K562 (cell line): ENCODE data around the gene DSCAM. TPM values are rescaled to one million over a fixed set of nuclear protein-coding genes. Genes with fewer than 3 reads are reported as not detected.
A peak's percentile ranks its signal among the peaks of the same experiment; 100 is the strongest.

Source experiments
- CREB5 ChIP-seq: fragments of 250-450 bp; sonication (Bioruptor Pico); IDR thresholded peaks from 2 replicates; pipeline ENCODE4 v1.5.0; 2020; ENCODE audit warnings: mild to moderate bottlenecking
- NR1H2 ChIP-seq: sonication (generic); formaldehyde crosslinking; IDR thresholded peaks from 2 replicates; pipeline ENCODE4 v1.4.0; 2020; ENCODE audit warnings: mild to moderate bottlenecking, missing genetic modification reagents
- PHB2 ChIP-seq: fragments of 450-650 bp; IDR thresholded peaks from 2 replicates; pipeline ENCODE4 v1.6.1; 2017; ENCODE audit warnings: low read depth
- PHF20 ChIP-seq: fragments of 450-650 bp; IDR thresholded peaks from 2 replicates; pipeline ENCODE4 v1.6.1; 2018; ENCODE audit not compliant: partially characterized antibody
- PURB ChIP-seq: sonication (generic); formaldehyde crosslinking; IDR thresholded peaks from 2 replicates; pipeline ENCODE4 v1.9.0; 2021; ENCODE audit warnings: low read depth, mild to moderate bottlenecking, missing genetic modification reagents
- RAD21 ChIP-seq, 2 experiments: fragments of 250-450 bp in 1 of 2; fragments of 450-650 bp in 1 of 2; sonication (Bioruptor Pico) in 1 of 2; formaldehyde crosslinking in 1 of 2; IDR thresholded peaks in 1 of 2; conservative IDR thresholded peaks in 1 of 2; 2 replicates each; pipeline versions ENCODE4 v1.4.0 to v1.8.0; 2020 to 2022; ENCODE audit warnings: mild to moderate bottlenecking in 2 of 2, moderate library complexity in 1 of 2
- RBM25 ChIP-seq: fragments of 200-400 bp; formaldehyde crosslinking; IDR thresholded peaks from 2 replicates; pipeline ENCODE4 v1.6.1; 2018; ENCODE audit warnings: low read length, low read depth, moderate library complexity; ENCODE audit not compliant: severe bottlenecking
- TGIF2 ChIP-seq: sonication (generic); formaldehyde crosslinking; IDR thresholded peaks from 2 replicates; pipeline ENCODE4 v1.8.1; 2022; ENCODE audit warnings: mild to moderate bottlenecking, missing genetic modification reagents, moderate library complexity
- THAP7 ChIP-seq: fragments of 250-450 bp; sonication (Bioruptor Pico); IDR thresholded peaks from 2 replicates; pipeline ENCODE4 v1.5.0; 2021
- TOE1 ChIP-seq, 2 experiments: fragments of 450-650 bp in 1 of 2; sonication (generic) in 1 of 2; formaldehyde crosslinking in 1 of 2; IDR thresholded peaks; 2 replicates each; pipeline versions ENCODE4 v1.7.1 to v1.8.0; 2016 to 2022; ENCODE audit warnings: borderline replicate concordance in 2 of 2, mild to moderate bottlenecking in 2 of 2, antibody characterized with exemption in 1 of 2, inconsistent platforms in 1 of 2, low read depth in 1 of 2, missing genetic modification reagents in 1 of 2, moderate library complexity in 1 of 2
- UBTF ChIP-seq, 2 experiments: IDR thresholded peaks; 2 replicates each; pipeline ENCODE4 v1.6.1; 2012; ENCODE audit warnings: improper control_type of control experiment in 2 of 2, low read depth in 2 of 2, low read length in 2 of 2, borderline replicate concordance in 1 of 2
- ZNF583 ChIP-seq: fragments of 250-450 bp; sonication (Bioruptor Pico); IDR thresholded peaks from 2 replicates; pipeline ENCODE4 v1.4.0; 2020
- polyA plus RNA-seq, 8 experiments: library from polyadenylated mRNA; depleted of rRNA in 4 of 8; stranded (reverse) in 5 of 8; unstranded in 3 of 8; fragments of >200 nt; fragmentation: Nextera tagmentation in 2 of 8; fragmentation: Illumina TruSeq in 1 of 8; extraction: Ambion mirVana in 2 of 8; extraction: Trizol in 1 of 8; gene quantifications; 2 replicates each; pipeline versions ENCODE4 v1.2.1 to v1.2.3, GENCODE V29; 2011 to 2014; ENCODE audit warnings: inconsistent platforms in 1 of 8, missing spikeins in 1 of 8
- total RNA-seq, 7 experiments: library from RNA; depleted of rRNA in 6 of 7; stranded (reverse); fragments of >200 nt in 6 of 7; fragmentation: Illumina TruSeq in 2 of 7; extraction: Trizol in 2 of 7; gene quantifications; 2 replicates each; pipeline versions ENCODE4 v1.2.1 to v1.2.3, GENCODE V29; 2011 to 2021; ENCODE audit warnings: low replicate concordance in 1 of 7
- TF ChIP-seq, protein P1 (sequence below): fragments of 450-650 bp; IDR thresholded peaks from 2 replicates; pipeline ENCODE4 v1.6.1; 2018; ENCODE audit warnings: mild to moderate bottlenecking, low read depth; ENCODE audit not compliant: partially characterized antibody
- TF ChIP-seq, protein P2 (sequence below), 2 experiments: IDR thresholded peaks in 1 of 2; conservative IDR thresholded peaks in 1 of 2; 2 replicates each; pipeline ENCODE4 v1.6.1; 2016; ENCODE audit warnings: low read depth in 2 of 2, mild to moderate bottlenecking in 1 of 2, missing compliant biosample characterization in 1 of 2, missing genetic modification characterization in 1 of 2, moderate library complexity in 1 of 2

Gene DSCAM
- total and polyA plus RNA-seq, 9 of the 15 experiments (the other 6 are each of a cell fraction or from before 2014, with no cell fraction given), result not detected

DNA sequence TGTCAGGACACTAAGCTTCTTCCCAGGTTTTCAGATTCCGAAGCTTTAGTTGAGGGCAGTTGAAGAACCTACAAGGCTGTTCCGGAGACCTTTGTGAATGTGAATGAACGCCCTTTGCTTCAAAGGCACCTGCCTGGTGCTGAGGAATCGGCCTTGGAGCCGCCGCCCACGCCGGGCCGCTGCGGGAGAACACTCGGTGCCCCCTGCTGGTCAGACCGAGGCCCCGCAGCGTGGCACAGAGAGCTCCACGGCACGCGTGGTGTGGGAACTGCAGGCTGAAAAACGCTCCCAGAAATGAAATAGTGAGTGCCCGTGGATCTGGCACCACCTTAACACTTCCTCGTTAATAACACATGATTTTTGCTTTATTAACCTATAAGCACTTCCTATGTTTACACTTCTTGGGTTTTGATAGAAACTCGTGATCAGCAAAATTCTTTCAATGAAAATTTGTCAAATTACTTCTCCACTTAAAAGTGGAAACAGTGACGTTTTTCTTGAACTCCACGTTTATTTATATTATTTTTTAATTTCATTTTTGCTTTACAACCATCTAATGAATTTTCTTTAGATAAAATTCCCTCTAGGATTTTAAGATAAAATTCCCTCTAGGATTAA, 460.6 kb downstream of the DSCAM start (continued):
- no peak for TF ChIP-seq THAP7
- TF ChIP-seq PHF20, result no peak
- no peak for TF ChIP-seq PHB2
- no peak for TF ChIP-seq UBTF (IDR thresholded peaks at IDR 0.05; ENCODE audit: borderline replicate concordance in 1 of 2, low read depth in 2 of 2, low read length in 2 of 2)
- no peak for TF ChIP-seq CREB5 (CRISPR knock-in tag)
- TF ChIP-seq TGIF2, result no peak
- TF ChIP-seq TOE1 (IDR thresholded peaks at IDR 0.05; ENCODE audit: borderline replicate concordance), result no peak
- no peak for TF ChIP-seq TOE1 (CRISPR knock-in tag; IDR thresholded peaks at IDR 0.05; ENCODE audit: borderline replicate concordance, low read depth)
- peak; percentile 28 to 57; a peak in 2 of 4 replicates for TF ChIP-seq RAD21 (CRISPR knock-in tag; conservative IDR thresholded peaks at IDR 0.05 in 1 of 2, IDR thresholded peaks at IDR 0.05 in 1 of 2)
- no peak for TF ChIP-seq PURB (CRISPR knock-in tag)
- no peak for TF ChIP-seq ZNF583 (CRISPR knock-in tag)
- TF ChIP-seq NR1H2 (CRISPR knock-in tag), result no peak
- TF ChIP-seq, protein P1, sequence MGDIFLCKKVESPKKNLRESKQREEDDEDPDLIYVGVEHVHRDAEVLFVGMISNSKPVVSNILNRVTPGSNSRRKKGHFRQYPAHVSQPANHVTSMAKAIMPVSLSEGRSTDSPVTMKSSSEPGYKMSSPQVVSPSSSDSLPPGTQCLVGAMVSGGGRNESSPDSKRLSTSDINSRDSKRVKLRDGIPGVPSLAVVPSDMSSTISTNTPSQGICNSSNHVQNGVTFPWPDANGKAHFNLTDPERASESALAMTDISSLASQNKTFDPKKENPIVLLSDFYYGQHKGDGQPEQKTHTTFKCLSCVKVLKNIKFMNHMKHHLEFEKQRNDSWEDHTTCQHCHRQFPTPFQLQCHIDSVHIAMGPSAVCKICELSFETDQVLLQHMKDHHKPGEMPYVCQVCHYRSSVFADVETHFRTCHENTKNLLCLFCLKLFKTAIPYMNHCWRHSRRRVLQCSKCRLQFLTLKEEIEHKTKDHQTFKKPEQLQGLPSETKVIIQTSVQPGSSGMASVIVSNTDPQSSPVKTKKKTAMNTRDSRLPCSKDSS, result no peak
- no peak for TF ChIP-seq RBM25
- TF ChIP-seq, protein P2, sequence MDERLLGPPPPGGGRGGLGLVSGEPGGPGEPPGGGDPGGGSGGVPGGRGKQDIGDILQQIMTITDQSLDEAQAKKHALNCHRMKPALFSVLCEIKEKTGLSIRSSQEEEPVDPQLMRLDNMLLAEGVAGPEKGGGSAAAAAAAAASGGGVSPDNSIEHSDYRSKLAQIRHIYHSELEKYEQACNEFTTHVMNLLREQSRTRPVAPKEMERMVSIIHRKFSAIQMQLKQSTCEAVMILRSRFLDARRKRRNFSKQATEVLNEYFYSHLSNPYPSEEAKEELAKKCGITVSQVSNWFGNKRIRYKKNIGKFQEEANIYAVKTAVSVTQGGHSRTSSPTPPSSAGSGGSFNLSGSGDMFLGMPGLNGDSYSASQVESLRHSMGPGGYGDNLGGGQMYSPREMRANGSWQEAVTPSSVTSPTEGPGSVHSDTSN (CRISPR knock-in tag; IDR thresholded peaks at IDR 0.05; ENCODE audit: low read depth), result no peak
- TF ChIP-seq, protein P2 (tag; conservative IDR thresholded peaks at IDR 0.05; ENCODE audit: low read depth), result no peak
